Epithelial cell of proximal tubule (primary cell): ENCODE data around the gene TMEM82. TPM values are rescaled to one million over a fixed set of nuclear protein-coding genes. Genes with fewer than 3 reads are reported as not detected.

Experiments
- DNase-seq: peaks from one replicate; pipeline ENCODE4 v3.0.0-alpha.2; 2011; ENCODE audit warnings: low read depth
- H3K4me3 ChIP-seq: 2 replicates; pipeline ENCODE4 v1.5.1; 2011; ENCODE audit warnings: low read depth, mild to moderate bottlenecking, low read length
- total RNA-seq: library from RNA; depleted of rRNA; stranded (reverse); fragments of >200 nt; gene quantifications from 2 replicates; pipeline ENCODE4 v1.2.3, GENCODE V29; 2015
- TF ChIP-seq, protein P1 (sequence below): conservative IDR thresholded peaks from 2 replicates; pipeline ENCODE4 v1.5.1; 2012; ENCODE audit warnings: low read depth, mild to moderate bottlenecking, low read length

TMEM82 gene
- total RNA-seq, 1 donor from 2014 or later: not detected

DNA sequence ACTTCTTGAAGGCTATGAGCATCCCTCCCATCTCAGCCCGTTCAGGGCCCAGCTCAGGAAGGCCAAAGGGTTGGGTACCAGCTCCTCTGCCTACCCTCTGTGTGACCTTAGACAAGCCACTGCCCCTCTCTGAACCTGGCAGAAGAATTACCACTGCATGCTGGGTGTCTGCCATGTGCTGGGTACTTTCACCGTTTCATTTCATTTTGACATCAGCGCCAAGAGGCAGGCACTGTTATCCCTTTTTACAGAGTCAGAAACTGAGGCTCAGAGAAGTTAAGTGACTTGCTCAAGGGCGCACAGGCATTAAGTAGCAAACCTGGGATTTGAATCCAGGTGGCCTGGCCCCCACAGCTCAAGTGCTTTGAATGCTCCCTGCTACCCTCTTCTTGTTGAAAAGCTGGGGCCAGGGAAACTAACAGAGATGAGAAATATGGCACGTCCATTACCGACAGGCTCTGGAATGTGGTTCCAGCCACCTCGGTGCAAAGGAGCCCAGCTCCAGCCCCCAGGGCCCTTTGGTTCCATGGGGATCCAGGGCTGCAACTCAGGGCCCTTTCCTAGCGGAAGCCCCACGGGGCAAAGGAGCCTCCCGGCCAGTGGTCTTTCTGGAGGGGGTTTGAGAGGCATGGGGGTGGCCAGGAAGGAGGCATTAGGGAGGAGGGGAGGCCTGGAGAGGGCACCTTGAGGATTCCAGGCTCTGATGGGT is 6.5 kb downstream of the TMEM82 start:
- TF ChIP-seq, protein P1, sequence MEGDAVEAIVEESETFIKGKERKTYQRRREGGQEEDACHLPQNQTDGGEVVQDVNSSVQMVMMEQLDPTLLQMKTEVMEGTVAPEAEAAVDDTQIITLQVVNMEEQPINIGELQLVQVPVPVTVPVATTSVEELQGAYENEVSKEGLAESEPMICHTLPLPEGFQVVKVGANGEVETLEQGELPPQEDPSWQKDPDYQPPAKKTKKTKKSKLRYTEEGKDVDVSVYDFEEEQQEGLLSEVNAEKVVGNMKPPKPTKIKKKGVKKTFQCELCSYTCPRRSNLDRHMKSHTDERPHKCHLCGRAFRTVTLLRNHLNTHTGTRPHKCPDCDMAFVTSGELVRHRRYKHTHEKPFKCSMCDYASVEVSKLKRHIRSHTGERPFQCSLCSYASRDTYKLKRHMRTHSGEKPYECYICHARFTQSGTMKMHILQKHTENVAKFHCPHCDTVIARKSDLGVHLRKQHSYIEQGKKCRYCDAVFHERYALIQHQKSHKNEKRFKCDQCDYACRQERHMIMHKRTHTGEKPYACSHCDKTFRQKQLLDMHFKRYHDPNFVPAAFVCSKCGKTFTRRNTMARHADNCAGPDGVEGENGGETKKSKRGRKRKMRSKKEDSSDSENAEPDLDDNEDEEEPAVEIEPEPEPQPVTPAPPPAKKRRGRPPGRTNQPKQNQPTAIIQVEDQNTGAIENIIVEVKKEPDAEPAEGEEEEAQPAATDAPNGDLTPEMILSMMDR: no peak
- H3K4me3 ChIP-seq: no peak overlapping the region
- no peak for DNase-seq

DNA sequence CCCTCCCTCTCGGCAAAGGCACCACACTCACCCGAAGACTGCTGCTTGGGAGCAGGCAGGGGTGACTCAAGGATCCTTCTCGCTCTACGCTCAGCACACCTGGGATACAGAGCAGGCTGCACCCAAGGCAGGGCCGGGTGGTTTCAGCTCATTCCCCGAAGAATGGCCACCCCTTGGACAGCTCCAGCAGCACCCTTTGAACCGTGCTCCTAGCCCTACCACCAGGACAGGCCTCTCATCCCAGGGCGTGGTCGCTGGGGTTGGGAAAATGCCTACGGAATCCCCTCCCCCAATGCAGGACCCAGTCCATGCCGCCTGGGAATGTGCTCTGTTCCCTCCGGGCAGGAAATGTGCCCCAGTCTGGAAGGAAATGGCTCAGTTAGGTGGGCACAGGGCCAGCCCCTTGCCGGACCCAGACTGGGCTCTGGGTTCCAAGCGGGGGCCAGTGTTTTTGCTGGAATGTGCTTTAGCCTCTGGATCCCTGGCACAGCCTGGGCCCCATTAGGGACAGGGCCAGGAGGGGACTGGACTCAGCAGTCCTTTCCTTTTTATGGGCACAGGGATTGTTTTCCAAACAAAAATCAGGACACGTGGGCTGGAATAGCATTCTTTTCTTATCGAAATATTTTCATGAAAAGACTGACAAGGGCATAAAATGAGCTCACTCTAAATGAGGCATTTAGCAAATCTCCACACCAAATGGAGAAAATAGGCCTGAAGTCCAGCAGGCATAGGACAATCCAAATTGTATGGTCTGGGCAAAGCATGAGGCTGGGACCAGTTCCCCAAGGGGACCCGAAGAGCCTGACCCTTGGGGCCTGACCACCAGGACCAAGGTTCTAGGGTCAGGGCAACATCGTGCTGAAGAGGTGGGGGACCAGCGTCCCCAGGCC is 7.3 kb downstream of the TMEM82 start:
- H3K4me3 ChIP-seq: no peak overlapping the region
- no peak for DNase-seq
- TF ChIP-seq, protein P1: no peak

DNA sequence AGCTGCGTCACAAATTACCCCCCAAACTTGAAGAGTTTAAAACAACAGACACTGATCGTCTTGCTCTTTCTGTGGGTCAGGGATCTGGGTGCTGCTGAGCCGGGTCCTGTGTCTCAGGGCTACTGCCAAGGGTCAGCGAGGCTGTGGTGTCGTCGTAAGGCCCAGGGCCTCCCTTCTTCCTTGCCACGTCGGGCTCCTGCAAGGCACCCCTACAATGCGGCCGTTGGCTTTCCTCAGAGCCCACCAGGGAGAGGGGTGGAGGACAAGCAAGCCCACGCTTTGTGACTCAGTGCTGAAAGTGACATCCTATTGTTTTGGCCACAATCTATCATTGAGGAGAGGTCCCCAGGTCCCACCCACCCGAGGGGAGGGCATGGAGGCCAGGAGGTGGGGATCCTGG is 8.6 kb downstream of the TMEM82 start:
- DNase-seq: no peak
- TF ChIP-seq, protein P1: no peak

DNA sequence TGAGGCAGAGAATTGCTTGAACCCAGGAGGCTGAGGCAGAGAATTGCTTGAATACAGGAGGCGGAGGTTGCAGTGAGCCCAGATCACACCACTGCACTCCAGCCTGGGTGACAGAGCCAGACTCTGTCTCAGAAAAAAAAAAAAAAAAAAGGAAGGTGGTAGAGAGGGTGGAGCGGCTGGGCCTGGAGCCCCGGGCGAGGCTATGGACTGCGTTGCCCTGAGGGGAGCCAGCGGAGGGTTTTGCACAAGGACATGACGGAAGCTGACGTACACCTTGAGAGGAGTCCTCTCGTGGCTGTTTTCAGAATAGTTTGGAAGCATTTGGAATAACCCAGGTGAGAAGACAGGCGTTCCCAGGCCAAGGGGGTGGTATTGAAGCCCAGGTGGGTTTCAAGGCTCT is 9.4 kb downstream of the TMEM82 start:
- H3K4me3 ChIP-seq: no peak overlapping the region
- DNase-seq: no peak
- TF ChIP-seq, protein P1: no peak

More for the DNA sequence above, 8.6 kb downstream of the TMEM82 start:
- no peak overlapping the region for H3K4me3 ChIP-seq

DNA sequence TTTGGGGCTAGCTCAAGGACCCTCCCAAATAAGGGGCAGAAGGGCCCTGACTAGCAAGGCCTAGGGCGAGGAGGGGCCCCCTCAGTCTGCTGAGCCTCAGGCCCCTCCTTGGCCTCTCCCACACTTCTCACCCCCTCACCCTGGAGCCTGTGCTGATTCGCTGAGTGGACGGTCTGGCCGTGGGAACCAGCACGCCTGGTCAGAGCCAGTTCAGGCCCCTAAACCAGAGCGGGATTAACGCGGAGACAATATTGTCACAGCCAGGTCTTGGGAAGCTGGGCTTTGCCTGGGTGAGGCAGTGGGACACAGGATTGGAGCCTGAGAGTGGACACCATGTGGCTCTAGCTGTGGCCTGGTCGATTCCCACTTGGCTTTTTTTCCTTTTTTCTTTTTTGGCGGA is 11.5 kb downstream of the TMEM82 start:
- H3K4me3 ChIP-seq: no peak overlapping the region
- no peak for DNase-seq
- TF ChIP-seq, protein P1: no peak

DNA sequence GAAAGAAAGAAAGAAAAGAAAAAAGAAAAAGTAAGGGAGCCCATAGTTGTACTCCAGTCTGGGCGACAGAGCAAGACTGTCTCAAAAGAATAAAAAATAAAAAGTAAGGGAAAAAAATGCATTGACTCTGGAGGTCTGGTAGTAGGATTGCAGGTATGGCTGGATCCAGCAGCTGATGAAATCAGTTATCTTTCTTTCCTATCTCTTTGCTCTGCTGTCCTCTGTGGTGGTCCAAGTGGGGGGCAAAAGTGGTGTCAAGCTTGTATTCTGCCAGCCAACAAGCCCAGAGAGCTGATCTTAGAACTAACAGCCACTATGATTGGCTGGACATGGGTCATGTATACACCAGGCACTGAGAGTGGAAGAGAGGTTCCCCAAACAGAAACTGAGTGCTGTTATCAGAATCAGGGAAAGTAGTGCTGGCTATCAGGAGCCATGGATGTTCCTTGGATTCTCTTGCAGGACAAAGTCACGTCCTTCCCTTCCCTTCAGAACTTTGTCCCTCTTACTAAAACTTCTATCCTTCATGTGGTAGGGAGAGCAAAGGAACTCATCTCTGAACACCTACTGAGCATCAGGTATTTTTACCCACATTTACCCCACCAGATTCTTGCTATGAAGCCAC is 12.8 kb downstream of the TMEM82 start:
- TF ChIP-seq, protein P1: no peak
- H3K4me3 ChIP-seq: no peak overlapping the region
- no peak for DNase-seq
